Uterus (tissue), 2 donors: Measurements from ENCODE around the gene ADPRHL1.

Source experiments
- CTCF ChIP-seq, 4 experiments: fragments of 200-600 bp in 2 of 4; fragments of 450-650 bp in 2 of 4; sonication (generic) in 2 of 4; IDR thresholded peaks; one replicate each; pipeline ENCODE4 v1.5.1; 2016 to 2019; ENCODE audit warnings: antibody characterized with exemption in 4 of 4, mild to moderate bottlenecking in 2 of 4, moderate library complexity in 1 of 4
- POLR2A ChIP-seq, 2 donors: fragments of 450-650 bp; IDR thresholded peaks; one replicate each; pipeline ENCODE4 v1.6.1; 2016; ENCODE audit warnings: antibody characterized with exemption in 2 of 2, mild to moderate bottlenecking in 1 of 2, moderate library complexity in 1 of 2

- TF ChIP-seq CTCF (IDR thresholded peaks at IDR 0.05): no peak
- no peak for TF ChIP-seq POLR2A (IDR thresholded peaks at IDR 0.05)
These were observed 18.6 kb upstream of the ADPRHL1 start for GRCh38 chr13:113471844-113472243.
